GM19328 (cell line): ENCODE results near the gene PDGFA.

ENCODE experiments used
- ATAC-seq: cut with Tn5 transposase; IDR thresholded peaks from one replicate; pipeline ENCODE4 v1.9.1; 2021; ENCODE audit warnings: mild to moderate bottlenecking, moderate library complexity; ENCODE audit not compliant: unreplicated experiment

Gene PDGFA

DNA sequence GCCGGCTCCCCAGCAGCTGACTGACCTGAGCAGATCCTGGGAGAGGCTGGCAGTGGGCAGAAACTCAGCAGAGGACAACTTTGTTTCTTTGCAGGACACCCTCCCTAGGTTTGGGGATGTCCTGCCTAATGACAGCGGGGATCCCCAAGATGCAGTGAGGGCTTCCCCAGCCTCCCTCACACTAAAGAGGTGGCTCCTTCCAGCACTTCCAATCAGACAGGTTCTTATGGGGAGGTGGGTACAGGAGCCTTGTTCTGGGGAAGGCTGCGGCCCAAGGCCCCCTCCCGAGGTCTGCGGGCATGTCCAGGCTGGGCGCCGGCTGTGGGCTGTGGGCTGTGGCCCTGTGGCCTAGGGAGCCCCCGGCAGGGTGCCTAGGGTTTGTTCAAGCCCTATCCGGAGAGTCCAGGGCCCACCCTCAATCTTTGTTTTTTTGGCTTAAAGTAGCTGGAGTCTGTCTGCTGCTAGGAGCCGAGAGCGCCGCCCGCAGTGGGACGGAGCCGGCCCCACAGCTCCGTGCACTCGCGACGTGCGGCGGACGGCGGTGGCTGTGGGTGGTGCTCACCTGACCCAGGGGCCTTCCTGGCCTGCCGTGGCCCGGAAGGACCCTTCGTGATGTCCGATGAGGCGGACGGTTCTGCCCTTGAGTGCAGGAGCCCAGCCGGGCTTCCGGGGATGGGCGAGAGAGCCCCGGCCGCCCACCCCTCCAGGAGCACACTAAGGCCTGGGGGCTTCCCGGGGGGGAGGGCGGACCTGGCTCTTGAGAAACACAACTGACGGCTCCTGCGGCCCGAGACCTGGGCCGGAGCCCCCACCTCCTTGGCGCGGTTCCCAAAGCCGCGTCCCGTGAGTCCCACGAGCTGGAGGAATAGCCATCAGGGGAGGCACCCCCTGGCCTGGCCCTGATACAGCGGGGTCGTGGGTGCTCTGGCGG, 57.2 kb downstream of the PDGFA start:
- no peak for ATAC-seq

DNA sequence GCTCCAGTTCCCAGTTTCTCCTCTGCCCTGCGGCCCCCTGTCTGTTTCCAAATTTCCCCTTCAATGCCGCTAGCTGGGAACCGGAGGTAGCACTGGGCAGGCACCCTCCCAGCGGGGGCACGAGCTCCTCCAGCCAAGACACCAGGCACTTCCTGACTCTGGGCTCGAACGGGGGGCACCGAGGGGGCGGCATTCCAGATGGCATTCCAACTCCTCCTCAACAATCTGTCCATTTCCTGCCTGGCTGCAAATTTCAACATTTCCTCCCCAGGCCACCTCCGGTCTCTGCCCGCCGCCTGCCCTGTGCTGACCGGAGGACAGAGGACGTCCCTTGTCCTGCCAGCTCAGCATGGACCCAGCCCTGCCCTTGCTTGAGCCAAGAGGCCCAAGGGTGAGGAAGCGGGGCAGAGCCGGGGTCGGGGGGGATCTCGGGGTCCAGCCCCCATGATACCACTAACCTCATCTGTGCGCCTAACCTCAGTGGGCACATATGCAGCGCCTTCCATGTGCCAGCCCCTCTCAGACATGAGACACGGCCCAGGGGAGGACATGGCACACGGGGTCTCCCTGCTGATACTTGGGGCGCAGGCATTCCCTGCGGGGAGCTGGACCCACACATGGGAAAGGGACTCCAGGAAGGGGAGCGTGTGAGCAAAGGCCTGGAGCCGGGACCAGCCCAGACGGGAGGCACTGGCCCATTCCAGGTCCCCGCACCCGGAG, 58.0 kb downstream of the PDGFA start:
- no peak for ATAC-seq

DNA sequence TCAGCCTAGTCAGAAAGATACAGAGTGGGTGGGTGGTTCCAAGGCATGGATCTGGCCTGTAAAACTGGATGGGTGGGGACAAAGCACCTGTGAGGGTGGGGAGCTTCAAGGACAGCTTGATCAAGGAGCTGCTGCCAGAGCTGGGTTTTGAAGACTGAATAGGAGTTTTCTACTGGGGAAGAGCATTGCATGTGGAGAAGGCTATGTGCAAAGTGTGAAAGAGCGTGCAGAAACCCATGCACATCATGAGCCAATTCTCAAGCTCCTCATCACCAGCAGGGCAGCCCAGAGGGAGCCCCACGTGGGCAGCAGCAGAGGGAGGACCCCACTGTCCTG, 58.6 kb downstream of the PDGFA start:
- no peak for ATAC-seq

DNA sequence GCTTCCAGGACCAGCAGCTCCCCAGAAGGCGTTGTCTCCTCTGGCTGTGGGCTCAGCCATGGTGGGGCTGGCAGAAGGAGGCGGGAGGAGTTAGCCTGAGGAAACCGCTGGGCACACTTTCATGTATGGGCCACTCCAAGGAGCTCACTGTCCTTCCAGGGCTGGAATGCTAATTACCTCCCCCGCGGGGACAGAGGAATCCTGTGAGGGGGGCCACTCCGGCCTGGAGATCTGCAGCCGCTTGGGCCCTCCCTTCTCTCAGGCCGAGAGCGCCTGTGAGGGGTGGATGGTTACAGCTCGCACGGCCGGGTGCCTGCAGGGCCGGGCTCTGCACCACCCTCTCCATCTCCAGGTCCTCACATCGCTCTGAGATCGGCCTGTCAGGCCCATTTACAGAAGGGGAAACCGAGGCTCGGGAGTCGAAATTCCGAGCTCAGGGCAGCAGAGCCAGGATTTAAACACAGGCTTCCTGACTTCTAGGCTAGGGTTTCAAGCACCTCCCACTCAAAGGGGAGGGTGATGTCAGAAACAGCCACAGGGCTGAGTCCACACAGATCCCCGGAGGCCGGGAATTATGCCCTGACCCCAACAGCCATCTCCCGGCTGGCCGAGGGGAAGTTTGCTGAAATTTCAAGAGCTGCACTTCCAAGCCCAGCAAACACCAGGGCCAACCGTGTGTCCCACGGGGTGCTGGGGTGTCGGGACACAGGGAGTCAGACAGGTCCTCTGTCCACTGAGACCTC, 59.1 kb downstream of the PDGFA start:
- ATAC-seq = no peak

DNA sequence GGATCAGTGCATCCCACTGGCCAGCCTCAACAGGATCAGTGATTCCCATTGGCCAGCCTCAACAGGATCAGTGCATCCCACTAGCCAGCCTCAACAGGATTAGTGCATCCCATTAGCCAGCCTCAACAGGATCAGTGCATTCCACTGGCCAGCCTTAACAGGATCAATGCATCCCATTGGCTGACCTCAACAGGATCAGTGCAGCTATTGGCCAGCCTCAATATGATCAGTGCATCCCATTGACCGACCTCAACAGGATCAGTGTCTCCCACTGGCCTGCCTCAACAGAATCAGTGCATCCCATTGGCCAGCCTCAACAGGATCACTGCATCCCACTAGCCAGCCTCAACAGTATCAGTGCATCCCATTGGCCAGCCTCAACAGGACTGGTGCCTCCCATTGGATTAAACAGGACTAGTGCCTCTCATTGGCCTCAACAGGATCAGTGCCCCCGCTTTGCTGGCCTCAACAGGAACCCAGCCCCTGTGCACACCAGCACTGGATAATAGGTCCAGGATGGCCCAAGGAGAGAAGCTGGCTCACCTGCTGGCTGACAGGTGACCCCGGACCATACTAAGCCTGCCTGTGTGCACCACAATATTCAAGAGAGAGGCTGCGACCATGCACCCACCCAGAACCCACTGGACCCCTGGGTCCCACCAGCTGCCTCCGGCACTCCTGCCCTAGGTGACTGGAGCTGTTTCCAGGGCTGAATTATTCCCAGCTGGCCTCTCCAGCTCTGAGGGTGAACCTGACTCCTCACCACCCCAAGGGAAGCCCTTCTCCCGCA, 59.9 kb downstream of the PDGFA start:
- ATAC-seq = no peak

DNA sequence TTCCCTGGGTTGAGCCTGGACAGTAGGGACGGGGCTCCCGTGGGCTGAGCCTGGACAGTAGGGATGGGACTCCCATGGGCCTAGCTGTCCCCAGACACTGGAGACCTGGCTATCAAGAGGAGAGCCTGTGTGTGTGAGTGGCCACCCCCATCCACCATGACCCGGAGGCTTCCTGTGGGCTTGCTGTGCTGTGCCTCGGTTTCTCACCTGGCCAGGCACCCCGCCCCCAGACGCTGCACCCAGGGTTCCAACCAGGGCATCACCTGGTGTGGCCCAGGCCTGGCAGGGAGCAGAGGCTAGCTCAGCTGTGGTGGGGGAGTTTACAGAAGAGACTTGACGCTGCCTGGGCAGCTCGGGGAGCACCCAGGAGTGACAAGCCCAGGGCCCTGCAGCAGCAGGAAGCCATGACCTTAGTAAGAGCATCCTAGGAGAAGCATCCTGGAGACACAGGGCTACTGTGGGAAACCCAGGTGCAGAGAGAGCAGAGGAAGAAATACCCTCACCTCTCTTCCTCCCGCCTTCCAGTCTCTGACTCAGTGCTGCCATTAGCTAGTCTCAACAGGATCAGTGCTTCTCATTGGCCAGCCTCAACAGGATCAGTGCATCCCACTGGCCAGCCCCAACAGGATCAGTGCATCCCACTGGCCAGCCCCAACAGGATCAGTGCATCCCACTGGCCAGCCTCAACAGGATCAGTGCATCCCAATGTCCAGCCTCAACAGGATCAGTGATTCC, 61.0 kb downstream of the PDGFA start:
- no peak for ATAC-seq

DNA sequence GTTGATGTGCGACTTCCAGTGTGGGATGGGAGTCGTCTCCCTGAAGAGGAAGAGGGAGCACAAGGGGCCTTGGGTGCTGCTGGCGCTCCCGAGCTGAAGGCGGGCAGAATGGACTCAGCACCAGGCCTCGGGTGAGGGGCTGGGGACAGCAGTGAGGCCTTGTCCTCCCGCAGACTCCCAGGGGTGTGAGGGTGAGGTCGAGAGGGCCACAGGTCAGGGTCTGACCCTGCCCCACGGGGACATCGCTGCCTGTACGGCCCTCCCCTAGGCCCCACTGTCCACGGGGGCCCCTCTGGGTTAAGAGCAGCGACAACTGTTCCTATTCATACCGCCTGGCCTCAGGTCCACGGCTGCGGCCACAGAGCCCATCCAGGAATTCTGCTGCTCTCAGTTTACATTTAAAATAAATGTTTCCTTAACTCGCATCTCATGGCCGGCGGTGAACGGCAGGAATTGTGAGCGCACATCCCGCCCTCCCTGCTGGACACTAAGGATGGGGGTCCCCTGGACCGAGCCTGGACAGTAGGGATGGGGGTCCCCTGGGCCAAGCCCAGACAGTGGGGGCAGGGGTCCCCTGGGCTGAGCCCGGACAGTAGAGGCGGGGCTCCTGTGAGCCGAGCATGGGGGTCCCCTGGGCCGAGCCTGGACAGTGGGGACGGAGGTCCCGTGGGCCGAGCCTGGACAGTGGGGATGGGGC, 61.7 kb downstream of the PDGFA start:
- ATAC-seq = no peak

DNA sequence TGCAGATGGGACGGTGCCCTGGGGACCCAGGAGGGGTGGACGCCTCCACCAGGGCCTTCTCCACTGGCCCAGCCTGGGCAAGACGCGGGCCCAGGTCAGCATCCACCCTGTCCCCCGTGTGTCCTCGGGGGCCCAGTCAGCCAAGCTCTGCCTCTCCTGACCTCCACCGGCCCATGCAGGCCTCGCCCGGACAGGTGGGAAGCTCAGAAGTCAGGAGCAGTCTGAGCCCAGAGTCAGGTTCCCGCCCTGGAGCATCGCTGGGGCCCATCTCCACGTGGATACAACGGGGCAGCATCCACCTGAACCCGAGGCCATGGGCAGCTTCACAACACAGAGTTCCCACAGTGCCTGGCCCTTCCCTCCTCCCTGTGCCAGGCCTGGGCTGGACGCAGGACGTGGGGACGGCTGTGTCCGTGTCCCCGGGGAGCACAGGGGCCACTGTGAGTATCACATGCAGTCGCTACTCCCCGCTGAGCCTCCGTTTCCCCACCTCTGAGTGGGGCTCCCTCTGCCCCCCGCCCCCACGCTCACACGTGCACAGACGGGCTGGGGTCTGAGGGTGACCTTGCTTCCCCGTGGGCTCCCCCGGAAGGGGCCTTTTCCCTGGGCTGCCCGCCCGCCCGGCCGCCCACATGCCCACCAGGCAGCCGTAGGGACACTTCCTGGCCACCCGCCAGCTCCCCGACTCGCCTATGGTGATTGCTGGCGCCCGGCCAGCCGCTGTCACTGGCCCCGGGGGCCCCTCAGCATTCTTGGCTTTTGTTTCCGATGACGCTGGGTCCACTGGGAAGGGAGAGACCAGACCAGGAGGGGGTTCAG, 64.3 kb downstream of the PDGFA start:
- ATAC-seq = no peak

DNA sequence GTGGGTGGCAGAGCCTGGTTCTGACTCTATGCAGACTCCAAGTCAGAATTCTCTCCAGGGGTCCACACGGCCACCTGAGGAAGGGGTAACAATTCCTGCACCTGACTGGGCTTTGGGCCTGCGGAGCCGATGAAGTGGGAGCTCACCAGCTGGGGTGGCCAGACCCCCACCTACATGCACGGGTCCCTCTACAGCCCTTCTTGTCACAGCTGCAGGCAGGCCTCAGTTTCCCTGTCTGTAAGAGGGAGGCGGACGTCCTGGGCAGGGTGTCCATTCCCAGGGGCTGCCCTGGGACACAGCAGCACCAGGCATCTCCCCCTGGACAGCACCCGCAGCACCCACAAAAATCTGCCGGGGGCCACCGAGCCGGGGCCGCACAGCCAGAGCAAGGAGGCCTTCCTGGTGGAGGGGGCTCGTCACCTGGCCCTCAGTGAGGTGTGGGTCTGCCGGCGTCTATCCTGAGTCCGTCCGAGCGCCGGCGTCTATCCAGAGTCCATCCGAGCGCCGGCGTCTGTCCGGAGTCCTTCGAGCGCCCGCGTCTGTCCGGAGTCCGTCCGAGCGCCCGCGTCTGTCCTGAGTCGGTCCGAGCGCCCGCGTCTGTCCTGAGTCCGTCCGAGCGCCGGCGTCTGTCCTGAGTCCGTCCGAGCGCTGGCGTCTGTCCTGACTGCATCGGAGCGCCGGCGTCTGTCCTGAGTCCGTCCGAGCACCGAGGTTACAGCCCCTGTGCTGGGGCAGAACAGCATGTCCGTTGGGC, 65.1 kb downstream of the PDGFA start:
- ATAC-seq = no peak

DNA sequence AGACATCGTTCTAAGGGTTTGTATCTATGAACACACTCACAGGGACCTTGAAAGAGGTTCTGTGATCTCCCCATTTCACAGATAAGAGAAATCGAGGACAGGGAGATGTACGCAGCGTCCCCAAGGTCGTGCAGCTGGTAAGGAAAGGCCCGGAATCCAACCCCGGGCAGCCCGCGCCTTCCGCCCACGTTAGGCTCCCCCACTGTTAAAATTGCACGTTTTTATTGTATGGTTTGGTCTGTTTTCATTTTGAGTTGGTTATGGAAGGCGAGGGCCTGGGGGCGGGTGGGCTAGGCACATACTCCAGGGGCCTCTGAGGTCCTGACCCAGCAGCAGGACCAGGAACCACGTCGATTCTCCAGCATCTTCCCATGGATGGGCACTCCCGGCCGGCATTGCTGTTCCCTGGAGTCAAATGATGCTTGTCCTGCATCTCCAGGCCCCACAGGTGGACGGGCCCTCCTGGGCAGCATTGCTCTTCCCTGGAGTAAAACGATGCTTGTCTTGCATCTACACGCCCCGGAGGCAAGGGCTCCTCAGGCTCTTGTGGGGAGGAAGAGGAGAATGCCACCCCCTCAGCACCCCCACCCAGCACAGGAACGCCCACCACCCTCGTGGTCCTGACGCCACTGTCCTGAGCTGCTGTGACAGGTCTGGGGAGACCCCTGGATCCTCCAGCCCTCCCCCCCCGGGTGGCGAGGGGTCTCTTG, 65.9 kb downstream of the PDGFA start:
- no peak for ATAC-seq

DNA sequence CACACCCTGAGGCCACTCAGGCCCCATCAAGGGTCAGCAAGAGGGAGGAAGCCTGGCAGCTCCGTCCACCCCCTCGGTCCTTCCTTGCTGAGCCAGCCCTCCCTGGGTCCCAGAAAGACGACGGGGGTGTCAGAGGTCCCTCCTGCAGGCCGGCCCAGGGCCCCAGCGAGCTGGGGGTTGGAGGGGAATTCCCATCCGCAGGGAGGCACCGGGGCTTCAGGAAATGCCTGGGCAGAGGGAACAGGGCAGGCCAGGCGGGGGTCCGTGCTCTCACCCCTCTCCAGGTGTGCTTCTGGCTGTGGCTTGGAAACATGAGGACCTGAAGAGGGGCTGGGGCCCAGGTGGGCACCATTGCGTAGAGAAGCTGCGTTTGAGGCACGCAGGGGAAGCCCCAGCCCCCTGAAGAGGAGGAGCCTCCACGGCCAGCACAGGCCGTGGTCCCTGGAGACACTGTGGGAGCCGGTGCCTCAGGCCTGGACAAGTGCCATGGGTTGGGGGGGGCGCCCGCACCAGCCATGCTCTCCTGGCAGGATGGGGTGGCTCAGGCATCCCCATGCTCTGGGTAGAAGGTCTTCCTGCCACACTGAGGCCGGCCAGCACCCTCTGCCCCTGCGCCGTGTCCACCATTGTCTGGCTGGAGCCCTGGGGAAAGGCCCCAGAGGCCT, 66.7 kb downstream of the PDGFA start:
- ATAC-seq = no peak

DNA sequence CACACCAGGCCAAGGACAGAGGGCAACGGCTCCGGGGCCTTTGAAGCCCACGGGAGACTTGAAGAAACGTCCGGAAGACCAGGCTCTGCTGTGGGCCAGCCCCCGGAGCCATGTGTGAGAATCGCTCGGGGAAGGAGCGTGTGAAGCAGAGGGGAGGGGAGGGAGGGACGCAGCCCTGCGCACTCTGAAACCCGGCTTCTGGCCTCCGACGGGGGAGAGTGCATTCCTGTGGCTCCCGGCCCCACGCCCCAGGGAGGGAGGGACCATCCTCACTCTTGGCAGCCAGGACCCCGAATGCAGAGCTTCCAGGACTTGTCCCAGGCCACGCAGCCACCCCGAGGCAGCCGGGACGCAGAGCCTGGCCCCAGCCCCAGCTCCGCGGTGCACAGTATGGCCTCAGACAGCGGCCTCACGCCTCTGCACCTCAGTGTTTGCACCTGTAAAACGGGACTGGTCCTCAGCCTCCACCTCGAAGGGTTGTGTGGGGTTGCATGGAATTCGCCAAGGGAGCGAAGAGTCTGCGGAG, 67.4 kb downstream of the PDGFA start:
- ATAC-seq = no peak

DNA sequence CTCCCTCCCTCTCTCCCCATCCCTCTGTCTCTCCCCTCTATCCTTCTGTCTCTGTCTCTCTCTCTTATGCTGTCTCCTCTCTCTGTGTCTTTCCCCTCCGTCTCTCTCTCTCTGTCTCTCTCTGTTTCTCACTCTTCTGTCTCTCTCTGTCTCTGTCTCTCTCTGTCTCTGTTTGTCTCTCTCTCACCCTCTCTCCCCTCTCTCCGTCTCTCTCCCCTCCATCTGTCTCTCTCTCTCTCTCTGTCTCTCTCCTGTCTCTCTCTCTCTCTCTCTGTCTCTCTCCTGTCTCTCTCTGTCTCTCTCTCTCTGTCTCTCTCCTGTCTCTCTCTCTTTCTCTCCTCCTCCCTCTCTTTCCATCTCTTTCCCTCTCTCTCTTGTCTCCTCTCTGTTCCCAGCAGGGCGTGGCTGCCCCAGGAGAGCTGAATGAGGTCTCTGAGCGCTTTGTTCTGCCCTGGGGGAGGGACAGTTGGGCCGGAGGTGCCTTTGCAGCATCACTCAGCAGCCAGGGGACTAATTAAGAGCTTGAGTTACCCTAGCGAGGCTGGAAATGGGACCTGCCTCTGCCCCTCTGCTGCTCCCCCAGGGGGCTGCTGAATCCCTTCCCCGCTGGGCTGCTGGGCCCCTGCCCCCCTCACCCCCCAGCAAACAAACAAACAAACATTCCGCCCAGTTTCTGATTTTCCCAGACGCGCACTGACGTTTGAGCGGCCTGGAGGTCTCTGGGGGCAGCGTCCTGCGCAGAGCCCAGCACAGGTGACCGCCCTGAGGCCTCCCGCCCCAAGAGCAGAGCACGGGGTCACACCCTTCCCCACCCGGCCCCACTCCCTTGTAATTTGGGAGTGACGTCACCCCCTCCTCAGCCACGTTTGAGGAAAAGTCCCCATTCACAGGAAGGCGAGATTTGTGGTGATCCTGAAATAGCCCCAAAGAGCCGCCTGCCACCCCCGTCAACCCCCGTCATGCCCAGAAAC, 68.1 kb downstream of the PDGFA start:
- ATAC-seq = no peak

DNA sequence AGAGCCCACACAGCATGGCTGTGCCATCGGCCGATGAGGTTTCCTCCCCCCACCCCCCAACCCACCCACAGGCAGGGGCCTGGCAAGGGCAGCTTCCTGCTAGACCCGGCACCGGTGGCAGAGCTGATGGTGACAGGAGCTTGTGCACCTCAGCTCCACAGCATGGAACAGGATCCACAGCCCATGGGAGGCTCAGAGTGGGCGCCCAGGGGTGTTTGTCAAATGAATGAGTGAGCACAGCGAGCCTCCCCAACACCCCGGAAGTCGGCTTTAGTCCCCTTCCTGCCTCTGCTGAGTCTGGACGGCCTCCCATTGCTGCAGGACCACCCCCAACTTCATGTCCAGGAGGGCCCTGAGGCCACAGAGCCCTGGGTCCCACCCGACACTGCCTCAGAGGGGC, 68.9 kb downstream of the PDGFA start:
- ATAC-seq = no peak

DNA sequence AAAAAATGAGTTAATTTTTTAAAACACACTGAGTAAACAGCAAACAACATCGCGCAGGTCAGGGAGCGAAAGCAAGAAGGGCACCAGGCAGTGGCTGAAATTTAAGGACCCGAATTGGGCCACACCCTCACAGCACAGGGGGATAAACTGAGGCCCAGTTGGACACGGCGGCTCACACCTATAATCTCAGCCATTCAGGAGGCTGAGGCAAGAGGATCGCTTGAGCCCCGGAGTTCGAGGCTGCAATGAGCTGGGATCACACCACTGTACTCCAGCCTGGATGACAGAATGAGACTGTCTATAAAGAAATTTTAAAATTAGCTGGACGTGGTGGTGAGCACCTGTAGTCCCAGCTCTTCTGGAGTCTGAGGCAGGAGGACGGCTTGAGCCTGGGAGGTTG, 69.6 kb downstream of the PDGFA start:
- no peak for ATAC-seq
